ENCODE data around the gene ESR1.
"Not testable (repeated sequence)": the region's sequence is repeated elsewhere in the genome, so short reads cannot be mapped to it uniquely, and the experiment has no call there.

ESR1 gene

DNA sequence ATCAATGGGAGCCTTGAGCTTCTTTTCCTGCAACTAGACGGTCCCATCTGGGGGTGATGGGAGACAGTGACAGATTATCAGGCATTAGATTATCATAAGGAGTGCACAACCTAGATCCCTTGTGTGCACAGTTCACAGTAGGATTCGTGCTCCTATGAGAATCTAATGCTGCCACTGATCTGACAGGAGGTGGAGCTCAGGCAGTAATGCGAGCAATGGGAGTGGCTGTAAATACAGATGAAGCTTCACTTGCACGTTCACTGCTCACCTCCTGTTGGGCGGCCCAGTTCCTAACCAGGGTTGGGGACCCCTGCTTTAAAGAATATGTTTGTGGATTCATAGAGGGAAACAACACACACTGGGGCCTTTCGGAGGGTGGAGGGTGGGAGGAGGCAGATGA, 180.7 kb downstream of the ESR1 start:
- not testable (repeated sequence) for DNase-seq (ENCODE audit: low spot score)

DNA sequence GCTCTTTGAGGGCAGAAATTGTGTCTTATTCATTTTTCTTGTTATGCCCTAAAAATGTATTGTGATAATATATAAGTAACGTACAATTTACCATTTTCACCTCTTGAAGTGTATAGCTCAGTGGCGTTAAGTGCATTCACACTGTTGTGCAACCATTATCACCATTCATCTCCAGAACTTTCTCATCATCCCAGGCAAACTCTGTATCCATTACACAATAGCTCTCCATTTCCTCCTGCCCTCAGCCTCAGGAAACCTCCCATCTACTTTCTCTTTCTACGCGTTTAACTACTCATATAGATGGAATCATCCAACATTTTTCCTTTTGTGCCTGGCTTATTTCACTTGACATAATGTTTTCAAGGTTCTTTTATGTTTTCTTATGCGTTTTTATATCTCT, 184.6 kb downstream of the ESR1 start:
- DNase-seq (ENCODE audit: low spot score) = no peak

DNA sequence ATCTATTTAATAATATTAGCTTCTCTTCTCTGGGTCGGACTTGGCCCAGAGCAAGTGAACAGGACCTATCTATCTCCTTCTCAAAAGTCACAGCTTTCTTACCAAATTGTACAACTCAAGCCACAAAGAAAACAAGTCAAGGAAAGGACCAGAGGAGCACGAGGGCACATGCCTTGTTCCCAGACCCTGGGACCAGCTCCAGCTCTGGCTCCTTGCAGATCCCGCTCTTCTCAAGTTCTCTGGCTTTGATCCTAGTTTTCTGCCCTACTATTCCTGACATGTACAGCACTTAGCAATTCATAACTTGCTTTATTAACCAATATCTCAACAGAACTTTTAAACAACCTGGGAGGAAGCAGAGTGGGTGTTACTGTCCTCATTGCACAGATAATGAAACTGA, 185.9 kb downstream of the ESR1 start:
- no peak for DNase-seq (ENCODE audit: low spot score)

DNA sequence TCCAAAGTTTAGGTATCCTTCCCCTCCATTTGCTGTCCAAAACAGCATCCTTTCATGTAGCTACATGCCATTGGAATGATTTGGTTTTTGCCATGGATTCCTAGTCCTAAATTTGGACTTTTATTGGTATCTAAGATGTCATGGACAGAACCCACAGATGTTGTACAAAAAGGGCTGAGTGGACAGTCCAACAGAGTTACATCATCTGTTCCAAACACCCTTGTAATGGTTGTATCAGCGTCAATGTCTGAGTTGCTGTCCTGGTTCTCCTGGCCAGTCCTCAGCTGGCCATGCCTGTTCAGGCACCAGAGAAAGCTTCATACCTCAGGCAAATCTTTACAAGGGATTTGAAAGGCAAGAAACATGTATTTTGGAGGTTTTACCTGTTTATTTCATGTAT, 191.3 kb downstream of the ESR1 start:
- DNase-seq (ENCODE audit: low spot score) = no peak

DNA sequence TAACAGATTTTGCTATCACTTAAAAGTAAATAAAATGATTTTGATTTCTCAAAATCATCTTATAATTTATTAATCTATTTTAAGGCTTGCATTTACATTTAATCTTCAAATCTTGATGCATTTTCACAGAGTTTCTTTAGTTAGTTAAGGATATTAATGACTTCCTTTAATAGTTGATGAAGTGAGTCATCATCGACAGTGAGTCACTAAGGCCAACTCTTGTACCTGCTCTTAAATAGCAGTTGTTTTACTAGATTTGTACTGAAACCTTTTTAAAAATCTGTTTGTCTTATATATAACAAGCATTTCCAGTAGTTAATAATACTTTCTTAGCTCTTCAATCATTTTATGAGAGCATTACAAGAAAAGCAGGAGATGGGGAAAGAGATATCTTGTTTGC, 191.7 kb downstream of the ESR1 start:
- DNase-seq (ENCODE audit: low spot score) = no peak

DNA sequence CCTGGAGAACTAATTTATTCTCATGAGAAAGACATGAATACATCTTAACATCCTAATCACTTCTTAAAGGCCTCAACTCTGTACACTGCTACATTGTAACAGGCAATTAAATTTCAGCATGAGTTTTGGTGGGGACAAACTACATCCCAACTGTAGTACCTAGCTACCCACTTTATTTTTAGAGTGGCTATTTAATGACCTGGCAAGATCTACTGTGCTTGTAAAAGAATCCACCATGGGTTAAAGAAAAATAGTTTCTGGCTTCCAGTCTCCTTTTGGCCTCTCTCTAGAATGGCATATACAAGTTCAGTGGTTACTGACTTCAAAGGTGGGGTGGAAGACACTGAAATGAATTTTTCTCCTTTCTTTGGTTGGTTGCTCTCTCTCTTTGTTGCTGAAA, 193.9 kb downstream of the ESR1 start:
- no peak for DNase-seq (ENCODE audit: low spot score)

DNA sequence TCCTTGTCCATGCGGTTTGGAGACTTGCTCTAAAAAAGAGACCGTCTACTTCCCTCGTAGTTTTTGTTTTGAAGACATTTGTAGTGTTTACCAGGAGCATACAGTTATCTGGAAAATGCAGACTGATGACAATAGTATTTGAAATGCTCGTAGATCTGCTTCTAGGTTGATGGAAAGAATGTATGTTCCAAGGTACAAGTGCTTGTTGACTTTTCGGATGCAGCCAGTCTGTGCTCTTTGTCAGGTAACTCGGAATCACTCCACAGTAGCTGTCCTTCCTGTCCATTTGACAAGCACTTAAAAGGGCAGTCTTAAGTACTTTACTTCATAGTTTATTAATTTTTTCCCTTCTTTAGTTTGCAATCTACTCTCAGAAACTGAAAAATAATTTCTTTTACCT, 194.8 kb downstream of the ESR1 start:
- no peak for DNase-seq (ENCODE audit: low spot score)

DNA sequence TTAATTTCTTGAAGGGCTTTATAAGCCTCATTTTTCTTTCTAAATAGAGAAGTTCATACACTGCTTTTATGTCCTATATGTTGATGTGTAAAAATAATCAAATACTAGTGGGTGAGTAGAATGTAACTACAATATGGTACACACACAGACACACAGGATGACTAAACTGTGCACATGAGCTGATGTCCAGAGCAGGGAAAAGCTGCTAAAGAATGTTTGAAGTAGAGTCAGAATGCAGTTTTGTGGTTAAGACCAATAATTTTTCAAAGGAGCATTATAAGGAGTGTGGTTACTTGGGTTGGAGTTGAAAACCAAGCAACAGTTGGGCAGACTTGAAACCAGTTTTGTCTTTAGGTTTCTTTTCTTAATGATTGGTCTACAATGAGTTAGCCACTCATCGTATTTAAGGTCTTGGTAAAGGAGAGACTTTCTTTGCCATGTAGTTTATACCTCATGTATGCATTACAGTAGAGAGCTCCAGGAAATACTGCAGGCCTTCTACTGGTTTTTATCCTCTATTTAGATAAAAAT, 196.6 kb downstream of the ESR1 start:
- no peak for DNase-seq (ENCODE audit: low spot score)

DNA sequence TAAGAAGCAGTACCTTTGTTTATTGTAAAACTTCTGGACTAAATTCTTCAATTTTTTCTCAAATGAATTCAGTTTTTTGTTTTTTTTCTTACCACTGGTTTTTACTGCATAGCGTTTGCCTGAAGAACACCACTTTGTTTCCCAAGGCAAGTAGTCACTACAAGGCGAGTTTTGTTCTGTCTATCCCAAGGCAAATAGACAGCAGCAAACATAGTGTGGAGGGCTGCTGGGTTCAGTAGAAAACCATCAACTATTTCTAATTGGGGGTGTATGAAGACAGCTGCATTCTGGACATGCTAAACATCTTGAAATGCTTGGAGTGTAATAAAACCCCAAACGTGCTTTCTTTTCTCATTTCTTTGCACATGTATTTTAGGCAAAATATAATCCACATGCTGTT, 197.4 kb downstream of the ESR1 start:
- DNase-seq (ENCODE audit: low spot score) = no peak

DNA sequence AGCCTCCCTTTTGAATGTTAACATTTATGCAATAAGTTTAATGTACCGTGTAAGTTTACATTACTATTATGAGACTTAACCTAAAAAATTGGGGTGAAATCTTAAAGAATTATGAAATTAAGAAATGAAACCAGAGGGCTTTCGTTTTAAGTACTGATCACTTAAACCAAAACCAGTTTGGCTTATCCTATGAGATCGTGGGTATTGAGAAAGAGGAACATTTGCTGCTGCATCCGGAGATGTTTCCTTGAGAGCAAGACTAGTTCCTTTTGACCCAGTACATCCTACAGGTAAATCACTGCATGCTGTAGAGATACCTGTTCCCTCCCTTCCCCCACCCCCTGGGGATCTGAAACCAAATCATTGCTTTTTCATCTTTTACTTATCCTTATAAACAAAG, 201.3 kb downstream of the ESR1 start:
- DNase-seq (ENCODE audit: low spot score) = no peak

DNA sequence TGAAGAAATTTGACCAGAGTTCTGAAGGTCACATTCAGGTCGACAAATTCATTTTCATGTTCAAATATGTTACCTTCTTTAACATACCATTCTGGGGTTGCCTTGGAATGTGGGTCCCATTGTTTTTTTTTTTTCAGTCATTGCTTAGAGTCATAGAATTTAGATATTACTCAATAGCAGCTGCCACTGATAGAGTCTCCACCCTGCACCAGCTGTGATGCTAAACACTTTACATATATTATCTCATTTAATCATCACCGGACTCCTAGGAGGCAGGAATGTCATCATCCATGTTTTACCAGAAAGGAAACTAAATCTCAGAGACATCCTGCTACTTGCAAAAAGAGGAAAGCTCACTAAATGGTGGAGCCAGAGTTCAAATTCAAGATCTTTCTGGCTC, 204.7 kb downstream of the ESR1 start:
- no peak for DNase-seq (ENCODE audit: low spot score)

DNA sequence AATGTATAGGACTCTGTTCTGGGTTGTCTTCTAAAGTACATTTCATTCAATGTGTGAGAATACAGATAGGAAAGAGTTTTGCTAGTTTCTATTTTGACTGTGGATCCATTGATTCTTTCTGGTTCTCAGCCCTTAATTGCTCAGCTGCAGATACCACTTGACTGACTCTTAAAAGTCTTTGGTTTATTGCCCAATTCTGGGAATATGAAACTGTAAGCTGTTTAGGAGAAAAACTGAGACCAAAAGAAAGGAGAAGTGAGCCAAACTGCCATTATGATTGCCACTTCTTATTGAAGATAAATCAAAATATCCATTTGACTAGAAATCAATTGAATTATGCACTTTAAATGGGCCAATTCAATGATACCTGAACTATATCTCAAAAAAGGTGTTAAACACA, 211.4 kb downstream of the ESR1 start:
- no peak for DNase-seq (ENCODE audit: low spot score)

DNA sequence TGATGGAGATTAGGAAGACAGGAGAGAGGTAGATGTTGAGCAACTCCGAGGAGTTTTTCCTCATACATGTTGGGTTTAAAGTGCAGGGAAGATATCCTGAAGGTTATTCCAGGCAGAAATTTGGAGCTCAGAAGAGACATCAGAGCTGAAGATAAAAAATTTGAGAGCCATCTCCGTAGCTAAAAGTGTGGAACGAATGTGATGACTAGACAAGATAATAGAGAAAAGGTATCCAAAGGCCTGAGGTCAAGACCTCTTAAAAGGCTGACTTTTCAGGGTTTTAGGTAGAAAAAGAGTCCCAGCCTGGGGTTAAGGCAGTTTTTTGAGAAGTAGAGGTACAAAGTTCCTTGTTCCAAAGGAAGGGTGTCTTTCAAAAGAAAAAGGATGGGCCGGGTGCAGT, 214.8 kb downstream of the ESR1 start:
- no peak for DNase-seq (ENCODE audit: low spot score)

DNA sequence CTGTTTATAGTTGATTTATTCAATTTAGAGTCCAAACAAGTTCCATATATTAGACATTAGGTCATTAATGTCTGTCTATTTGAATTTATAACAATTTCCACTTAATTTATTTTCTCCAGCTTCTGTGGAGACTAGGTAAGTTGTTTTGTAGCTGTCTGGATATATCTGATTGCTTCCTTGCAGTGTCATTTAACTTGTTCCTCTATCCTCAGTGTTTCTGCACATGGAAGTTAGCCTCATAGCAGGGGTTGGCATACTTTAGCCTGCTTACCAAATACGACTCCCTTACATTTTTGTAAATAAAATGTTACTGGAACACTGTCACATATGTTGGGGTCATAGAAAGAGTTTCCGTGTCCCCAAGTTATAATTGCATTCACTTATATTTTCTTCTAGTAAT, 216.1 kb downstream of the ESR1 start:
- DNase-seq (ENCODE audit: low spot score) = no peak

DNA sequence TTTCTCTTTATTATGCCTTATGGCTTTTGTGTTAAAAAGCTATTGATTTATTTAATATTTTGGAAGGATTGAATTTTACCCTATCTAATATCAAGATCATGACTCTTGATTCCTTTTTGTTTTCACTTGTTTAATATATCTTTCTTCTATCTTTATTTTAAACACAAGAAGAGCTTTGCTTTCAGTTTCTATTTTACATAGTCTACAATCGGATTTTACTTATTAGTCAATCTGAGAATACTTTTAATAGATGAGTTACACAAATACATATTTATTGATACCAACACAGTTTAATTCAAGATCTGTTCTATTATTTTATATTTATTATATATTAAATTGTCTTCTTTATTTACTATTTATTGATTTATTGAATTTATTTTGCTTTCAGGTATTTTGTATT, 218.8 kb downstream of the ESR1 start:
- DNase-seq (ENCODE audit: low spot score) = no peak

DNA sequence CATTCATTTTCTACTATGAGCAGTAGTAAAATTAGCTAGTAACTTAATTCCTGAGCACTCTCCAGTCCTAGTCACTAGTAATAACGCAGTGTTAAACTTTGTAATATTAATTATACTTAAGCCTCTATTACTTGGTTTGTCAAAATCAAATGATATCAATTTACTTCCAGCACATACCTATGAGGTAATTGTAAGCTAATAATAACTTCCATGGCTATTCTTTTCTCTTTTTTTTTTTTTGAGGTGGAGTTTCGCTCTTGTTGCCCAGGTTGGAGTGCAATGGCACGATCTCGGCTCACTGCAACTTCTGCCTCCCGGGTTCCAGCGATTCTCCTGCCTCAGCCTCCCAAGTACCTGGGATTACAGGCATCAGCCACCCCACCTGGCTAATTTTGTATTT, 219.3 kb downstream of the ESR1 start:
- not testable (repeated sequence) for DNase-seq (ENCODE audit: low spot score)

DNA sequence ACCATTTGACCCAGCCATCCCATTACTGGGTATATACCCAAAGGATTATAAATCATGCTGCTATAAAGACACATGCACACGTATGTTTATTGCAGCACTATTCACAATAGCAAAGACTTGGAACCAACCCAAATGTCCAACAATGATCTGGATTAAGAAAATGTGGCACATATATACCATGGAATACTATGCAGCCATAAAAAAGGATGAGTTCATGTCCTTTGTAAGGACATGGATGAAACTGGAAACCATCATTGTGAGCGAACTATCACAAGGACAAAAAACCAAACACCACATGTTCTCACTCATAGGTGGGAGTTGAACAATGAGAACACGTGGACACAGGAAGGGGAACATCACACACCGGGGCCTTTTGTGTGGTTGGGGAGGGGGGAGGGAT, 226.3 kb downstream of the ESR1 start:
- not testable (repeated sequence) for DNase-seq (ENCODE audit: low spot score)

DNA sequence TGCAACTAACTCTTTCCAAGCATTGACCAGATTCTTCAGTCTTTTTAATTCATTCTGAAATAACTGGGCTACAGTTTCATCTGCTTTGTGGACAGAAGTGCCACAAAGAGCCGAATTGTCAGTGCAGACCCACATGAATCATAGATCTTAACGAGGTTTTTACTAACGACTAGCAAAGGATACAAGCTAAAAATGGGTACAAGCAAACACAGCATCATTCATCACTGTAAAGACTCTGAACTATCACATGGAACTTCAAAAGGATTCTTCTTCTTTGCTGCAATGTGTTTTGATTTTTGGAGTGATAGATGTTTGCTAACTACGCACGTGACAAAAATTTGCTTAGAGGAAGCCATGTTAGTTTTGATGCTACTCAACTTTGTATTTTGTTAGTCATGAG, 227.1 kb downstream of the ESR1 start:
- DNase-seq (ENCODE audit: low spot score) = no peak

DNA sequence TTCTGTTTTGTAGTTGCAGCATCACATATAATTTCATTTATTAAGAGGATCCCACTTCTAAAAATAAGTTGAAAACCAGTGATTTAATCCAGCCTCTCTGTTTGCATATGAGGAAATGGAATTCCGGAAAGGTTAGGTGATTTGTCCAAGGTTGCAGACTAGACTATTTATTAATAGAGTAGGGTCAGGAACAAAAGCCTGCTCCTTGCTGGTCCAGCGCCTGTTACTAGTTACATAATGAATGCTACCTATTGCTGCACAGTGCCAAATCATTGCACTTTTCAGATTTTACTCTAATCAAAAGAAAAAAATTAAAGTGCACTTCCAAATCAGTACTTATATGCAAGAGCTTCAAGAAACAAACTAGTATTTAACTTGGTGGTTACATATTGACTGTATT, 238.6 kb downstream of the ESR1 start:
- no peak for DNase-seq (ENCODE audit: low spot score)

DNA sequence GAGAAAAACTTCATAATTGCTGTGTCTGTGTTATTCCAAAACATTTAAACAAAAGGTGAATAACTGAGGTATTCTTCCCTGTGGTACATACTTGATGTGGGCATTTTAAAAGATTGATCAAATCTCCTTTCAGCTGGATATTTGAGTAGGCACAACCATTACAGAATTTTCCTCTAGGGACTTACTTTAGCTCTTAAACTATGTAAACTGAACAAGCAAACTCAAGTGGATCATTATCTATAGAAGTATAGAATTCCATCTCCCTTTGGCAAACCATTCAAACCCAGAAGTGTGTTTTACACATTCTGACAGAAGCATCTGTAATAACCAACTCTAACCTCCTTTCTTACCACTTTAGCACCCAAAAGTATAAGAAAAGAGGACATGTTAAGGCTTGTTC, 241.4 kb downstream of the ESR1 start:
- no peak for DNase-seq (ENCODE audit: low spot score)

DNA sequence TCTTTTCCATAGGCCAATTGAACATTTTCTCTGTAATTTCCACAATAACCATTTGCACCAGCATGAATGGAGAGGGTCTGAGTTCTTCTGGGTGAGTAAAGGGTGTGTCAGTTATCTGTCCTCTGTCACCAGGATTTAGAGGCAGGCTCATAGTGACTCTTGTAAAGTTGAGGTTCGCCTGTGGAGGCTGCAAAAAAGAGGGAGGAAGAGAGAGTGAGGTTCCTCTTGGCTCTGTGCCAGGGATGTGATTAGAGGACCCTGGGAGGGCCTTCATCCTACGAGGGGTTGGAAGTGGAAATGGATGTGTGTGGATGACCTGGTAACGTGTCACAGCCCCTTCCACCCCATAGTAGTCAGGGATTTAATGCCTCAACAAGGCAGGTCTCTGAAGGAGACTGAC, 242.0 kb downstream of the ESR1 start:
- no peak for DNase-seq (ENCODE audit: low spot score)

DNA sequence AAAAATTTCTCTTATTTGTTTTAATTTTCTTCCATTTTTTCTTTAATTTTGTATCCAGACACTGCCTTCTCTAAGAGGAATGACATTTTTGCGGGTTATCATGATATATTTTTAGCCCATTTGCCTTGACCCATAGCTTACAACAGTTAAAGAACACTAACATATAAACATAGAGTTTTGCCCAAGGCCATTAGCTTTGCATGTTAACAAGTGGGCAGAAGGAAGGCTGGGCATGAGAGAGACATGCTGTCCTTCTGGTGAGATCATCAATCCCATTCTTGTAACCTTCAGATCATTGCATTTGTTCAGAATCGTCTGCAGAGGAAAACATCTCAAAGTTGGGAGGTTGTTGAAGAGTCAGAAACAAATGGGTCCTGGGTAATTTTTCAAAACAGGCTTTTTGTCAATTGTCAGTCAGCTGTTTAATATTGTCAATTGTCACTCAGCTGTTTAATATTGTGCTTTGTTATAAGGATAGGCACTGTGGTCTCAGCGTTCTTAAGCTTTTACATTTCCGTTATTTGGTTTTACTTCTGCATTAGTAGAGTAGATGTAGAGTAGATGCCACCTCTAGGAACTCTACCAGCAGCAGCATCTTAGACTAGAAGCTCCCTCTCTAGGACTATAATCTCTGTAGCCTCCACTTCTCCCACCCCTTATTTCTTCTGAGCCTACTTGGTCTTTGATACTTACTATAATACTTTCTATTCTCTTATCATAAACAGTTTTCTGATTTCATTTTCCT, 243.1 kb downstream of the ESR1 start:
- DNase-seq (ENCODE audit: low spot score) = no peak

DNA sequence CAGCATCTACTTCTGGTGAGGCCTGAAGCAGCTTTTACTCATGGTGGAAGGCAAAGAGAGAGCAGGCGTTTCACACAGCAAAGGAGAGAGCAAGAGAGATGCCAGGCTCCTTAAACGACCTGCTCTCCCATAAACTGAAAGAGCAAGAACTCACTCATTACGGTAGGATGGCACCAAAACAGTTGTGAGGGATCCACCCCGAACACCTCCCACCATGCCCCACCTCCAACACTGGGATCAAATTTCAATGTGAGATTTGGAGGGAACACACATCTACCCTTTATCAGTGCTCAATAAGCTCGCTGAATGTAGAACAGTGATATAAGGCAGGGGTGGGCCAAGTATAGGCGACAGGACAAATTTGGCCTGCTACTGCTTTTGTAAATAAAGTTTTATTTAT, 244.6 kb downstream of the ESR1 start:
- DNase-seq (ENCODE audit: low spot score) = no peak

DNA sequence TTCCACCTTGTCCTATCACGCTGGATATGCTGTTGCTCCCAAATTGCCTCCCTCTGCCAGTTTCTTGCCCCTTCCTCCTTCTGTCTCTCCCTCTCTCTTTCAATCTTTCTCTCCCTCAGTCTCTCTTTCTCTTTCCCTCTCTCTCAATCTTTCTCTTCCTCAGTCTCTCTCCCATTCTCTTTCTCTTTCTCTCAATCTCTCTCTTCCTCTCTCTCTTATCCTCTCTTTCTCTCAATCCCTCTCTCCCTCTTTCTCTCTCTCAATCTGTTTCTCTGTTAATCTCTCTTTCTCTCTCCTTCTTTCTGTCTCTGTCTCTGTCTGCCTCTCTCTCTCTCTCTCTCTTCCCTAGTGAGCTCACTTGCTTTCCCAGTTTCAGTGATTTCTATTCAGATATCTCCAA, 245.8 kb downstream of the ESR1 start:
- no peak for DNase-seq (ENCODE audit: low spot score)

All from HuH-7 (cell line).